ENCODE results near the gene CLSTN3. TPM values are rescaled to one million over a fixed set of nuclear protein-coding genes. Genes with fewer than 3 reads are reported as not detected.

The CLSTN3 gene
- total RNA-seq, 1 donor from 2014 or later: 36.8 TPM

DNA sequence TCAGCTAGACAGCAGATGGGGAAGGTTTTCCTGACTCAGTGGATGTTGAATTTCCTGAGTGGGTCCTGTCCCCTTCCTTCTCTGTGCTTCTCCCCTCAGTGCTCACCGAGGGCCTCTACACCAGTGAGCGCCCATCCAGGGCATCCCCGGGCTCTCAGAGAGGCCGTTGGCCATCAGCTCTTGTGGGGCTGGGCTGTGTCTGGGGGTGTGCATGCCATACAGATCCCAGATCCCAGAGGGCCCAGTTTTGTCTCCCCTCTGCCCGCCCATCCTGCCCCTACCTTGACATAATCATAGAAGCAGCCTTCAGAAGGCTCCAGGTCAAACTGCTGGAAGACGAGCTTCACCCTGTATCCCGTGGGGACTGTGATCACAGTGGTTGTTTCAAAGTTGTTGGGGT is 39.0 kb upstream of the CLSTN3 start:
- no peaks in the 10 kb centered on the region for H3K27me3 ChIP-seq (ENCODE audit: low read depth)
- no peaks in the 10 kb centered on the region for H3K9me3 ChIP-seq
- TF ChIP-seq, protein P1, sequence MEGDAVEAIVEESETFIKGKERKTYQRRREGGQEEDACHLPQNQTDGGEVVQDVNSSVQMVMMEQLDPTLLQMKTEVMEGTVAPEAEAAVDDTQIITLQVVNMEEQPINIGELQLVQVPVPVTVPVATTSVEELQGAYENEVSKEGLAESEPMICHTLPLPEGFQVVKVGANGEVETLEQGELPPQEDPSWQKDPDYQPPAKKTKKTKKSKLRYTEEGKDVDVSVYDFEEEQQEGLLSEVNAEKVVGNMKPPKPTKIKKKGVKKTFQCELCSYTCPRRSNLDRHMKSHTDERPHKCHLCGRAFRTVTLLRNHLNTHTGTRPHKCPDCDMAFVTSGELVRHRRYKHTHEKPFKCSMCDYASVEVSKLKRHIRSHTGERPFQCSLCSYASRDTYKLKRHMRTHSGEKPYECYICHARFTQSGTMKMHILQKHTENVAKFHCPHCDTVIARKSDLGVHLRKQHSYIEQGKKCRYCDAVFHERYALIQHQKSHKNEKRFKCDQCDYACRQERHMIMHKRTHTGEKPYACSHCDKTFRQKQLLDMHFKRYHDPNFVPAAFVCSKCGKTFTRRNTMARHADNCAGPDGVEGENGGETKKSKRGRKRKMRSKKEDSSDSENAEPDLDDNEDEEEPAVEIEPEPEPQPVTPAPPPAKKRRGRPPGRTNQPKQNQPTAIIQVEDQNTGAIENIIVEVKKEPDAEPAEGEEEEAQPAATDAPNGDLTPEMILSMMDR (IDR thresholded peaks at IDR 0.05): no peak
- peaks cover 25% of the 10 kb centered on the region for H3K36me3 ChIP-seq
- DNase-seq (no peak), ATAC-seq (no peak)
- intact Hi-C loops (cut with DNase I): no loop called here
- H3K4me3 ChIP-seq: peak overlapping the region; percentile 65
- peaks cover 7% of the 10 kb centered on the region for H3K4me1 ChIP-seq
- peak overlapping the region; percentile 78 for H3K27ac ChIP-seq

DNA sequence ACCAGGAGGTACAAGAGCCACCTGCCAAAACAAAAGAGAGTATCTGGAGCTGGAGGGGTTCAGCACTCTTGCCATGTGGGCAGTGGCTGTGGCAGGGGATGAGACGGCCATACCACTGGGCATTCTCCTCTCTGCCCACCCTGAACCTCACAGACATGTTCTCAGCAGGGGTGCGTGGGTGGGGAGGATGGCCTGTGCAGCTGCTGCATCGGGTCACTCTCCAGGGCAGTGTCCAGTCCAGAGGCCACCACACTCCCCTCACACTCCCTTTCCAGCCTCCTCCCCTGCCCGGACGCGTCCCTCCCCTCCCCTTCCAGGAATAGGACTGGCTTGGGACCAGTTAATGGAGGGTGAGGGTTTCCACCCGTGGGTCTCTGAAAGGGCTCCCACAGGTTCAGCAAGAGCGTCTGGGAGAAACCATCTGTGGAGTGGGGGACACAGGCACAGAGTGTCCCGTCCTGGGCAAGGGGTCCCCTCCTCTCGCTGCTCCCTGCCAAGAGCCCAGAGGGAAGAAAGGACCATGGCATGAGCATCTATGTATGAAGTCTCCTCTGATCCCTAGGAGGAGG is 38.4 kb upstream of the CLSTN3 start:
- peak; percentile 66 to 71 for ATAC-seq
- H3K36me3 ChIP-seq: peaks cover 27% of the 10 kb centered on the region
- peak overlapping the region; percentile 65 for H3K4me3 ChIP-seq
- H3K27me3 ChIP-seq (ENCODE audit: low read depth): no peaks in the 10 kb centered on the region
- peaks cover 7% of the 10 kb centered on the region for H3K4me1 ChIP-seq
- no peaks in the 10 kb centered on the region for H3K9me3 ChIP-seq
- intact Hi-C loops (cut with DNase I): no loop called here
- TF ChIP-seq, protein P1 (IDR thresholded peaks at IDR 0.05): no peak
- peak overlapping the region; percentile 78 for H3K27ac ChIP-seq
- DNase-seq: no peak

DNA sequence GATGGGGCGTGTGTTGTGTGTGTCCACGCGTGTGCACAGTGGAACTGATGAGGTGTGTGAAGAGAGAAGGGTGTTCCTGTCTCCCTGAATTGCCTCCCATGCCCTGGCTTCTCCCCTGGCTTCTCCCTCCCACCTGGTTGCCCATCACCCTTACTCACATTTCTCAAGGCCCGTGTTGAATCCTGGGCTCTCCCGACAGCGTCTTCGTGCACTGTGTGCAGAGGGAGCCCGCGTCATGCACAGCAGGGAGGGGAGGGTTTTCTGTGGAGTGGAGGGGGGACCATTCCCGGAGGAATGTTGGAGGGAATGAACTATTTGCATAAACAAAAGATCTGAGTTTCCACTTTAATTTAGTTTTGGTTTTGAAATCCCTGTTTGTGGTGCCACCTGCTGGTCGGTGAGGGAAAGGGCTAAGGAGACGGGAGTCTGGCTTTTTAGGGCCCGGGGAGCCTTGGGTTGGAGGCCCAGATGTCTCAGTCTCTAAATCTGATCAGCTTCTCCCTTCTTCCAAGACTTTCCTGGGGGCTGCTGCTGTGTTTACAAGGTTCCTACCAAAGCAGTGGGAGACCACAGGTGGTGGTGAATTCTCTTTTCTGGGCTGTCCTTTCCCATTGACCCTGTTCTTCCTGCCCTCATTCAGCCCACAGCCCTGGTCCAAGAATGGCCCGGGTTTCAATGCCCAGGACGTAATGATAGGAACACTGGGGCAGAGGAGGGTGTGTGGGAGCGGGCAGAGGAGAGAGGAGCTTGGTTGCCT is 37.8 kb upstream of the CLSTN3 start, which contains the start of gene C1R:
TSS of gene C1R (minus strand) at position 217 of the 757 bp plus-strand sequence. CDS start at position 160, 57 bp downstream.
- no peaks in the 10 kb centered on the region for H3K9me3 ChIP-seq
- H3K4me3 ChIP-seq: peak within 1 kb of the TSS; percentile 65
- ATAC-seq (peak; percentile 82 to 86), DNase-seq (peak; percentile 70)
- peaks cover 25% of the 10 kb centered on the region for H3K36me3 ChIP-seq
- H3K27ac ChIP-seq: peak within 1 kb of the TSS; percentile 78
- TF ChIP-seq, protein P1 (IDR thresholded peaks at IDR 0.05): peak; percentile 94
- intact Hi-C loops (cut with DNase I): no loop called here
- H3K27me3 ChIP-seq (ENCODE audit: low read depth): no peaks in the 10 kb centered on the region
- H3K4me1 ChIP-seq: peaks cover 7% of the 10 kb centered on the region

DNA sequence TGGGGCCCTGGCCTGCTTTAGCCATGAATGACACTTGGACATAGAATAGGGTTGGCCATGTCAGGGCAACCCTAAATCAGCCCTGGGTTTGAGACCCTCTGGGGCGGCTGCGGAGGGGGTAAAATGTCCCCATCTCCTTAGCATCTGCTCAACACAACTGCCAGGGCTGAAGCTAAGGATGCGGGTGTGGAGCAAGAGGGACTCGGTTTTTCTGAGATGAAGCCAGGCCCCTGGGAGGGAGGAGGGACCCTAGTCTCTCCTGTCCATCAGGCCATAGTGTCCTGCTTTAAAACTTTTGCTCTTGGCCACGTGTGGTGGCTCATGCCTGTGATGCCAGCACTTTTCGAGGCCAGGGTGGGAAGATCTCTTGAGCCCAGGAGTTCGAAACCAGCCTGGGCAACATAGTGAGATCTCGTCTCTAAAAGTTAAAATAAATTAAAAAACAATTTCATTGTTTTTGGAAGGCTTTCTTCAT is 37.1 kb upstream of the CLSTN3 start:
- H3K27ac ChIP-seq: peak overlapping the region; percentile 78
- DNase-seq (no peak), ATAC-seq (no peak)
- intact Hi-C loops (cut with DNase I): no loop called here
- TF ChIP-seq, protein P1 (IDR thresholded peaks at IDR 0.05): no peak
- no peaks in the 10 kb centered on the region for H3K9me3 ChIP-seq
- peaks cover 7% of the 10 kb centered on the region for H3K4me1 ChIP-seq
- peaks cover 25% of the 10 kb centered on the region for H3K36me3 ChIP-seq
- H3K4me3 ChIP-seq: no peak overlapping the region
- H3K27me3 ChIP-seq (ENCODE audit: low read depth): no peaks in the 10 kb centered on the region

DNA sequence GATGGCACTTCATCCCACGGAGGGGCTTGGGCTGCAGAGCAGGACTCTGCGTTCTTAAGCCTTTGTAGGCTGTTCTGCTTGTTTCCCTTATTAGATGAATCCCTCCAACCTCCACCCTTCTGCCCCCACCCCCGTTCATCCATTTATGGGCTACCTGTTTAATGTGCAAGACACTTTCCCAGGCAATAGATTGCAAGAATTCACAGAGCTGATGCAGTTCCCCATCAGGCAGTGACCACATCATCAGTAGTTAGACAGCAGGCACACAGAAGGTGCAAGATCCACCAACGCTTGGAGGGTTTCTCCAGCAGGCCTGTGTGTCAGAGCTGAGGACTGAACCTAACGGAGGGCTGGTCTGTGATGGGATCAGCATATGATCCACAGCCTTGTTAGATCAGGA is 36.7 kb upstream of the CLSTN3 start:
- Histone ChIP-seq H3K4me1 (peaks cover 7% of the 10 kb centered on the region), H3K27ac (peak overlapping the region; percentile 78), H3K36me3 (peaks cover 26% of the 10 kb centered on the region), H3K27me3 (ENCODE audit: low read depth) (no peaks in the 10 kb centered on the region), H3K9me3 (no peaks in the 10 kb centered on the region), H3K4me3 (no peak overlapping the region)
- no peak for DNase-seq
- intact Hi-C loops (cut with DNase I): no loop called here
- TF ChIP-seq, protein P1 (IDR thresholded peaks at IDR 0.05): no peak
- no peak for ATAC-seq
